Measurements from ENCODE around the gene STAM. TPM values are rescaled to one million over a fixed set of nuclear protein-coding genes. Genes with fewer than 3 reads are reported as not detected.
A peak's percentile ranks its signal among the peaks of the same experiment; 100 is the strongest.

The STAM gene
- total and polyA plus RNA-seq, 2 donors from 2014 or later = 10.3 to 26.1 TPM

- Histone ChIP-seq H3K4me1 (ENCODE audit: control insufficient read depth in 2 of 3, insufficient read depth in 2 of 3, low read depth in 1 of 3, low read length in 3 of 3) (peaks cover 0 to 9% (median 4%) of the 10 kb centered on the region in 3 donors), H3K27me3 (ENCODE audit: control insufficient read depth, insufficient read depth, low read length) (no peaks in the 10 kb centered on the region), H3K36me3 (ENCODE audit: control insufficient read depth in 2 of 3, insufficient read depth in 3 of 3, low read length in 3 of 3) (no peaks in the 10 kb centered on the region), H3K9me3 (ENCODE audit: control insufficient read depth in 2 of 3, insufficient read depth in 1 of 3, low read length in 3 of 3) (no peaks in the 10 kb centered on the region), H3K9ac (ENCODE audit: low read length in 3 of 3) (peak overlapping the region in 2 of 3 donors; percentile 57 to 93), H3K27ac (ENCODE audit: low read depth in 2 of 2, low read length in 2 of 2) (no peak overlapping the region), H3K4me3 (ENCODE audit: low read length in 3 of 3) (peak overlapping the region in 2 of 3 donors; percentile 90)
- no peak for TF ChIP-seq CTCF (IDR thresholded peaks at IDR 0.05; ENCODE audit: borderline replicate concordance, extremely low read depth, insufficient read depth)
- FAIRE-seq (no peak), DNase-seq (no peak)
- intact Hi-C loops (cut with DNase I) = no loop called here
These were observed 1.8 kb downstream of the STAM start for GRCh38 chr10:17645621-17646345.

- intact Hi-C loops (cut with DNase I) = no loop called here
These were observed 3.4 kb downstream of the STAM start for GRCh38 chr10:17647326-17647725.

GRCh38 chr10:17648243-17649035, 4.5 kb downstream of the STAM start:
- H3K27ac ChIP-seq (ENCODE audit: low read depth in 2 of 2, low read length in 2 of 2) = no peak overlapping the region
- intact Hi-C loops (cut with DNase I) = no loop called here
- H3K4me1 ChIP-seq (ENCODE audit: control insufficient read depth in 2 of 3, insufficient read depth in 2 of 3, low read depth in 1 of 3, low read length in 3 of 3) = peaks cover 0 to 10% (median 9%) of the 10 kb centered on the region in 3 donors
- H3K27me3 ChIP-seq (ENCODE audit: control insufficient read depth, insufficient read depth, low read length) = no peaks in the 10 kb centered on the region
- no peak for TF ChIP-seq CTCF (IDR thresholded peaks at IDR 0.05; ENCODE audit: borderline replicate concordance, extremely low read depth, insufficient read depth)
- FAIRE-seq = no peak
- DNase-seq = no peak
- no peaks in the 10 kb centered on the region for H3K9me3 ChIP-seq (ENCODE audit: control insufficient read depth in 2 of 3, insufficient read depth in 1 of 3, low read length in 3 of 3)
- H3K4me3 ChIP-seq (ENCODE audit: low read length in 3 of 3) = no peak overlapping the region
- H3K9ac ChIP-seq (ENCODE audit: low read length in 3 of 3) = no peak overlapping the region
- H3K36me3 ChIP-seq (ENCODE audit: control insufficient read depth in 2 of 3, insufficient read depth in 3 of 3, low read length in 3 of 3) = no peaks in the 10 kb centered on the region

More at GRCh38 chr10:17647326-17647725, 3.4 kb downstream of the STAM start:
- FAIRE-seq (no peak), DNase-seq (no peak)
- Histone ChIP-seq H3K27me3 (ENCODE audit: control insufficient read depth, insufficient read depth, low read length) (no peaks in the 10 kb centered on the region), H3K4me1 (ENCODE audit: control insufficient read depth in 2 of 3, insufficient read depth in 2 of 3, low read depth in 1 of 3, low read length in 3 of 3) (peaks cover 0 to 9% (median 5%) of the 10 kb centered on the region in 3 donors), H3K36me3 (ENCODE audit: control insufficient read depth in 2 of 3, insufficient read depth in 3 of 3, low read length in 3 of 3) (no peaks in the 10 kb centered on the region), H3K4me3 (ENCODE audit: low read length in 3 of 3) (no peak overlapping the region), H3K27ac (ENCODE audit: low read depth in 2 of 2, low read length in 2 of 2) (no peak overlapping the region), H3K9ac (ENCODE audit: low read length in 3 of 3) (no peak overlapping the region), H3K9me3 (ENCODE audit: control insufficient read depth in 2 of 3, insufficient read depth in 1 of 3, low read length in 3 of 3) (no peaks in the 10 kb centered on the region)
- TF ChIP-seq CTCF (IDR thresholded peaks at IDR 0.05; ENCODE audit: borderline replicate concordance, extremely low read depth, insufficient read depth) = no peak

Data from kidney (tissue), 14 donors.